NCI-H1105 treated with DMSO at 0.1 percent for 48 hours (cell line): ENCODE measurements around the gene NUP37.

Experiments used
- DNase-seq: peaks from one replicate; lab custom pipeline; 2025; lab: John Stamatoyannopoulos, UW

NUP37 gene

GRCh38 chr12:102029141-102029540 is 90.8 kb downstream of the NUP37 start:
- DNase-seq, result no peak

- DNase-seq, result no peak
These were observed 93.2 kb downstream of the NUP37 start for GRCh38 chr12:102026728-102027127.

- DNase-seq, result no peak
These were observed 95.1 kb downstream of the NUP37 start for GRCh38 chr12:102024765-102025164.

GRCh38 chr12:102023343-102023930 is 96.5 kb downstream of the NUP37 start:
- no peak for DNase-seq
